ENCODE results near the gene SPATA20.

The SPATA20 gene

GRCh38 chr17:50549969-50550368 lies 3.0 kb downstream of the SPATA20 start:
- no peak overlapping the region for H2BK120ac ChIP-seq (ENCODE audit: low read depth, low read length)
- no peak overlapping the region for H3K4me3 ChIP-seq (ENCODE audit: low read length)
- no peak overlapping the region for H3K9ac ChIP-seq (ENCODE audit: low read length)
- no peak overlapping the region for H3K18ac ChIP-seq (ENCODE audit: low read length)
- no peak overlapping the region for H3K23ac ChIP-seq (ENCODE audit: low read length)
- H3K4ac ChIP-seq (ENCODE audit: low read depth, low read length), result no peak overlapping the region
- no peak overlapping the region for H4K8ac ChIP-seq (ENCODE audit: low read depth, low read length)
- H2AK5ac ChIP-seq (ENCODE audit: low read length), result no peak overlapping the region
- no peak overlapping the region for H4K5ac ChIP-seq (ENCODE audit: low read length)
- no peak for DNase-seq
- H3K79me2 ChIP-seq (ENCODE audit: control insufficient read depth, insufficient read depth, low read length), result no peaks in the 10 kb centered on the region
- H3K79me1 ChIP-seq (ENCODE audit: low read length), result no peaks in the 10 kb centered on the region
- no peaks in the 10 kb centered on the region for H3K27me3 ChIP-seq (ENCODE audit: insufficient read depth, low read length, poor library complexity)
- H3K4me1 ChIP-seq (ENCODE audit: control insufficient read depth, low read depth, low read length), result peaks cover 3% of the 10 kb centered on the region
- no CpG with 5 or more reads among the region's 11 CpGs for WGBS (ENCODE audit: extremely low coverage, insufficient coverage, low lambda C conversion rate)
- no peak overlapping the region for H3K27ac ChIP-seq (ENCODE audit: low read depth, low read length)
- no peak overlapping the region for H2BK5ac ChIP-seq (ENCODE audit: low read length)
- no peak overlapping the region for H2BK15ac ChIP-seq (replicated peaks; ENCODE audit: low read depth)
- peak overlapping the region; percentile 25 for H3K56ac ChIP-seq (ENCODE audit: low read length)
- no peaks in the 10 kb centered on the region for H3K36me3 ChIP-seq (ENCODE audit: control insufficient read depth, insufficient read depth, low read length)
- H3K4me2 ChIP-seq (ENCODE audit: low read length), result no peak overlapping the region

GRCh38 chr17:50550661-50551432 lies 3.9 kb downstream of the SPATA20 start:
- DNase-seq, result peak; percentile 94
- Histone ChIP-seq H2BK5ac (ENCODE audit: low read length) (no peak overlapping the region), H3K9ac (ENCODE audit: low read length) (no peak overlapping the region), H4K8ac (ENCODE audit: low read depth, low read length) (no peak overlapping the region), H3K36me3 (ENCODE audit: control insufficient read depth, insufficient read depth, low read length) (no peaks in the 10 kb centered on the region), H3K23ac (ENCODE audit: low read length) (peak overlapping the region; percentile 7), H2AK5ac (ENCODE audit: low read length) (no peak overlapping the region), H3K79me1 (ENCODE audit: low read length) (no peaks in the 10 kb centered on the region), H3K4me1 (ENCODE audit: control insufficient read depth, low read depth, low read length) (peaks cover 3% of the 10 kb centered on the region), H3K4ac (ENCODE audit: low read depth, low read length) (no peak overlapping the region), H3K4me2 (ENCODE audit: low read length) (no peak overlapping the region), H2BK120ac (ENCODE audit: low read depth, low read length) (no peak overlapping the region), H2BK15ac (replicated peaks; ENCODE audit: low read depth) (no peak overlapping the region), H4K5ac (ENCODE audit: low read length) (no peak overlapping the region), H3K27me3 (ENCODE audit: insufficient read depth, low read length, poor library complexity) (no peaks in the 10 kb centered on the region), H3K56ac (ENCODE audit: low read length) (peak overlapping the region; percentile 39), H3K27ac (ENCODE audit: low read depth, low read length) (no peak overlapping the region), H3K4me3 (ENCODE audit: low read length) (no peak overlapping the region), H3K79me2 (ENCODE audit: control insufficient read depth, insufficient read depth, low read length) (no peaks in the 10 kb centered on the region), H3K18ac (ENCODE audit: low read length) (no peak overlapping the region)
- WGBS (ENCODE audit: extremely low coverage, insufficient coverage, low lambda C conversion rate), result no CpG with 5 or more reads among the region's 32 CpGs

- peaks cover 3% of the 10 kb centered on the region for H3K4me1 ChIP-seq (ENCODE audit: control insufficient read depth, low read depth, low read length)
- H3K56ac ChIP-seq (ENCODE audit: low read length), result no peak overlapping the region
- no peaks in the 10 kb centered on the region for H3K79me1 ChIP-seq (ENCODE audit: low read length)
- H3K4me3 ChIP-seq (ENCODE audit: low read length), result no peak overlapping the region
- no CpG with 5 or more reads among the region's 8 CpGs for WGBS (ENCODE audit: extremely low coverage, insufficient coverage, low lambda C conversion rate)
- H3K79me2 ChIP-seq (ENCODE audit: control insufficient read depth, insufficient read depth, low read length), result no peaks in the 10 kb centered on the region
- no peak overlapping the region for H3K18ac ChIP-seq (ENCODE audit: low read length)
- H3K4me2 ChIP-seq (ENCODE audit: low read length), result no peak overlapping the region
- H3K9ac ChIP-seq (ENCODE audit: low read length), result no peak overlapping the region
- DNase-seq, result no peak
- H3K27ac ChIP-seq (ENCODE audit: low read depth, low read length), result no peak overlapping the region
- H3K4ac ChIP-seq (ENCODE audit: low read depth, low read length), result no peak overlapping the region
- H2BK120ac ChIP-seq (ENCODE audit: low read depth, low read length), result no peak overlapping the region
- no peak overlapping the region for H2BK5ac ChIP-seq (ENCODE audit: low read length)
- H3K36me3 ChIP-seq (ENCODE audit: control insufficient read depth, insufficient read depth, low read length), result no peaks in the 10 kb centered on the region
- H3K23ac ChIP-seq (ENCODE audit: low read length), result no peak overlapping the region
- no peak overlapping the region for H4K8ac ChIP-seq (ENCODE audit: low read depth, low read length)
- H2AK5ac ChIP-seq (ENCODE audit: low read length), result no peak overlapping the region
- no peaks in the 10 kb centered on the region for H3K27me3 ChIP-seq (ENCODE audit: insufficient read depth, low read length, poor library complexity)
- H4K5ac ChIP-seq (ENCODE audit: low read length), result no peak overlapping the region
- no peak overlapping the region for H2BK15ac ChIP-seq (replicated peaks; ENCODE audit: low read depth)
Observed at GRCh38 chr17:50551433-50551815, 4.5 kb downstream of the SPATA20 start.

- no peaks in the 10 kb centered on the region for H3K36me3 ChIP-seq (ENCODE audit: control insufficient read depth, insufficient read depth, low read length)
- H2BK120ac ChIP-seq (ENCODE audit: low read depth, low read length), result no peak overlapping the region
- no peaks in the 10 kb centered on the region for H3K79me1 ChIP-seq (ENCODE audit: low read length)
- no peak overlapping the region for H3K56ac ChIP-seq (ENCODE audit: low read length)
- H3K4ac ChIP-seq (ENCODE audit: low read depth, low read length), result no peak overlapping the region
- no peak overlapping the region for H2BK15ac ChIP-seq (replicated peaks; ENCODE audit: low read depth)
- no peak overlapping the region for H2AK5ac ChIP-seq (ENCODE audit: low read length)
- WGBS (ENCODE audit: extremely low coverage, insufficient coverage, low lambda C conversion rate), result no CpG with 5 or more reads among the region's 12 CpGs
- DNase-seq, result no peak
- peaks cover 3% of the 10 kb centered on the region for H3K4me1 ChIP-seq (ENCODE audit: control insufficient read depth, low read depth, low read length)
- H4K5ac ChIP-seq (ENCODE audit: low read length), result no peak overlapping the region
- H3K23ac ChIP-seq (ENCODE audit: low read length), result no peak overlapping the region
- no peaks in the 10 kb centered on the region for H3K79me2 ChIP-seq (ENCODE audit: control insufficient read depth, insufficient read depth, low read length)
- no peak overlapping the region for H3K27ac ChIP-seq (ENCODE audit: low read depth, low read length)
- H3K4me2 ChIP-seq (ENCODE audit: low read length), result no peak overlapping the region
- H4K8ac ChIP-seq (ENCODE audit: low read depth, low read length), result no peak overlapping the region
- H2BK5ac ChIP-seq (ENCODE audit: low read length), result no peak overlapping the region
- no peaks in the 10 kb centered on the region for H3K27me3 ChIP-seq (ENCODE audit: insufficient read depth, low read length, poor library complexity)
- H3K18ac ChIP-seq (ENCODE audit: low read length), result no peak overlapping the region
- H3K9ac ChIP-seq (ENCODE audit: low read length), result no peak overlapping the region
- H3K4me3 ChIP-seq (ENCODE audit: low read length), result no peak overlapping the region
Observed at GRCh38 chr17:50551884-50552283, 4.9 kb downstream of the SPATA20 start.

GRCh38 chr17:50554201-50554600 lies 7.2 kb downstream of the SPATA20 start:
- no peak overlapping the region for H3K9ac ChIP-seq (ENCODE audit: low read length)
- no peak overlapping the region for H3K18ac ChIP-seq (ENCODE audit: low read length)
- no peak overlapping the region for H3K4me3 ChIP-seq (ENCODE audit: low read length)
- no peak overlapping the region for H3K4me2 ChIP-seq (ENCODE audit: low read length)
- no peak overlapping the region for H3K56ac ChIP-seq (ENCODE audit: low read length)
- H4K5ac ChIP-seq (ENCODE audit: low read length), result no peak overlapping the region
- H4K8ac ChIP-seq (ENCODE audit: low read depth, low read length), result no peak overlapping the region
- H3K79me2 ChIP-seq (ENCODE audit: control insufficient read depth, insufficient read depth, low read length), result no peaks in the 10 kb centered on the region
- no peak overlapping the region for H2BK5ac ChIP-seq (ENCODE audit: low read length)
- WGBS (ENCODE audit: extremely low coverage, insufficient coverage, low lambda C conversion rate), result no CpG with 5 or more reads among the region's 17 CpGs
- H3K4me1 ChIP-seq (ENCODE audit: control insufficient read depth, low read depth, low read length), result peaks cover 5% of the 10 kb centered on the region
- no peaks in the 10 kb centered on the region for H3K27me3 ChIP-seq (ENCODE audit: insufficient read depth, low read length, poor library complexity)
- no peak overlapping the region for H2BK15ac ChIP-seq (replicated peaks; ENCODE audit: low read depth)
- no peak overlapping the region for H2BK120ac ChIP-seq (ENCODE audit: low read depth, low read length)
- DNase-seq, result no peak
- H3K36me3 ChIP-seq (ENCODE audit: control insufficient read depth, insufficient read depth, low read length), result no peaks in the 10 kb centered on the region
- no peak overlapping the region for H3K4ac ChIP-seq (ENCODE audit: low read depth, low read length)
- H3K23ac ChIP-seq (ENCODE audit: low read length), result no peak overlapping the region
- H3K79me1 ChIP-seq (ENCODE audit: low read length), result no peaks in the 10 kb centered on the region
- H3K27ac ChIP-seq (ENCODE audit: low read depth, low read length), result no peak overlapping the region
- no peak overlapping the region for H2AK5ac ChIP-seq (ENCODE audit: low read length)

- no peak overlapping the region for H3K27ac ChIP-seq (ENCODE audit: low read depth, low read length)
- H2BK120ac ChIP-seq (ENCODE audit: low read depth, low read length), result no peak overlapping the region
- no peak overlapping the region for H4K5ac ChIP-seq (ENCODE audit: low read length)
- H2BK15ac ChIP-seq (replicated peaks; ENCODE audit: low read depth), result no peak overlapping the region
- no peak overlapping the region for H3K18ac ChIP-seq (ENCODE audit: low read length)
- no peaks in the 10 kb centered on the region for H3K79me2 ChIP-seq (ENCODE audit: control insufficient read depth, insufficient read depth, low read length)
- H4K8ac ChIP-seq (ENCODE audit: low read depth, low read length), result no peak overlapping the region
- H3K4me2 ChIP-seq (ENCODE audit: low read length), result no peak overlapping the region
- no peaks in the 10 kb centered on the region for H3K36me3 ChIP-seq (ENCODE audit: control insufficient read depth, insufficient read depth, low read length)
- H2AK5ac ChIP-seq (ENCODE audit: low read length), result no peak overlapping the region
- H3K79me1 ChIP-seq (ENCODE audit: low read length), result no peaks in the 10 kb centered on the region
- DNase-seq, result no peak
- no peak overlapping the region for H3K23ac ChIP-seq (ENCODE audit: low read length)
- H3K9ac ChIP-seq (ENCODE audit: low read length), result no peak overlapping the region
- no peaks in the 10 kb centered on the region for H3K27me3 ChIP-seq (ENCODE audit: insufficient read depth, low read length, poor library complexity)
- no peak overlapping the region for H2BK5ac ChIP-seq (ENCODE audit: low read length)
- H3K4me1 ChIP-seq (ENCODE audit: control insufficient read depth, low read depth, low read length), result peaks cover 5% of the 10 kb centered on the region
- no peak overlapping the region for H3K56ac ChIP-seq (ENCODE audit: low read length)
- no peak overlapping the region for H3K4ac ChIP-seq (ENCODE audit: low read depth, low read length)
- WGBS (ENCODE audit: extremely low coverage, insufficient coverage, low lambda C conversion rate), result no CpG with 5 or more reads among the region's 5 CpGs
- no peak overlapping the region for H3K4me3 ChIP-seq (ENCODE audit: low read length)
Observed at GRCh38 chr17:50556803-50557202, 9.8 kb downstream of the SPATA20 start.

Measured in mesendoderm (in vitro differentiated cells).